Hematopoietic multipotent progenitor cell treated with erythropoietin and hydrocortisone succinate and interleukin-3 and kit ligand, for 15 days (in vitro differentiated cells): ENCODE results near the gene CATSPER1.
A peak's percentile ranks its signal among the peaks of the same experiment; 100 is the strongest.
"Not testable (repeated sequence)": the region's sequence is repeated elsewhere in the genome, so short reads cannot be mapped to it uniquely, and the experiment has no call there.

Experiments used
- DNase-seq: peaks from one replicate; pipeline ENCODE4 v3.0.0-alpha.2; 2015; ENCODE audit warnings: low spot score

Gene CATSPER1

GRCh38 chr11:66051766-66052663 lies 25.7 kb upstream of the CATSPER1 start, which contains the start of gene SF3B2:
Gene SF3B2 (plus strand): TSS chr11:66052364. CDS start chr11:66052385, 21 bp downstream.
- peak; percentile 97 for DNase-seq

GRCh38 chr11:66051371-66051765 lies 25.1 kb upstream of the CATSPER1 start:
- DNase-seq = peak; percentile 21

- no peak for DNase-seq
Measured at GRCh38 chr11:66050581-66051231, 24.4 kb upstream of the CATSPER1 start.

GRCh38 chr11:66048547-66049323 lies 22.5 kb upstream of the CATSPER1 start, which contains the start of gene GAL3ST3:
Gene GAL3ST3 (minus strand): TSS chr11:66049161. CDS start chr11:66045415, 3,746 bp downstream.
- no peak for DNase-seq

- no peak for DNase-seq
Measured at GRCh38 chr11:66047541-66048365, 21.5 kb upstream of the CATSPER1 start.

GRCh38 chr11:66046901-66047300 lies 20.6 kb upstream of the CATSPER1 start:
- no peak for DNase-seq

- peak; percentile 77 for DNase-seq
Measured at GRCh38 chr11:66045177-66045639, 18.9 kb upstream of the CATSPER1 start.

- DNase-seq = no peak
Measured at GRCh38 chr11:66044757-66045156, 18.5 kb upstream of the CATSPER1 start.

- no peak for DNase-seq
Measured at GRCh38 chr11:66042996-66043906, 17.0 kb upstream of the CATSPER1 start.

- no peak for DNase-seq
Measured at GRCh38 chr11:66042227-66042995, 16.1 kb upstream of the CATSPER1 start.

- no peak for DNase-seq
Measured at GRCh38 chr11:66039765-66040164, 13.5 kb upstream of the CATSPER1 start.

- DNase-seq = no peak
Measured at GRCh38 chr11:66037327-66037726, 11.0 kb upstream of the CATSPER1 start.

- no peak for DNase-seq
Measured at GRCh38 chr11:66036334-66036710, 10.0 kb upstream of the CATSPER1 start.

- no peak for DNase-seq
Measured at GRCh38 chr11:66035653-66036333, 9.5 kb upstream of the CATSPER1 start.

- DNase-seq = no peak
Measured at GRCh38 chr11:66032957-66033735, 6.9 kb upstream of the CATSPER1 start.

- not testable (repeated sequence) for DNase-seq
Measured at GRCh38 chr11:66023186-66023440, 3.2 kb downstream of the CATSPER1 start.

- peak; percentile 74 for DNase-seq
Measured at GRCh38 chr11:66022401-66023185, 3.7 kb downstream of the CATSPER1 start.
